GM12878 (cell line): ENCODE data around the gene GNB2. TPM values are rescaled to one million over a fixed set of nuclear protein-coding genes. Genes with fewer than 3 reads are reported as not detected.

Experiments used
- ATAC-seq: fragments of 200-7000 bp; cut with Tn5 transposase; 3 replicates; pipeline ENCODE4 v1.9.1; 2020; ENCODE audit warnings: mild to moderate bottlenecking, moderate library complexity
- BruUV-seq: library from RNA; stranded (reverse); fragments of 400-500 nt; replicated peaks from 2 replicates; lab custom pipeline; 2021; lab: Mats Ljungman, UMichigan
- CTCF ChIA-PET: fragments of 300-600 bp; sonication (Branson Sonifier 250); formaldehyde crosslinking; extraction: SDS; loops from one replicate; lab custom pipeline; 2021; ENCODE audit warnings: inconsistent platforms; lab: Yijun Ruan, JAX
- POLR2A ChIA-PET: fragments of 350-600 bp; formaldehyde crosslinking; extraction: SDS; loops from one replicate; lab custom pipeline; 2021; ENCODE audit warnings: inconsistent platforms; lab: Charles Lee
- RAD21 ChIA-PET: fragments of 300-600 bp; sonication (Branson Sonifier 250); formaldehyde crosslinking; loops from one replicate; lab custom pipeline; 2023; ENCODE audit warnings: antibody characterized with exemption; ENCODE audit not compliant: unreplicated experiment; lab: Charles Lee
- SMC1A ChIA-PET: fragments of 300-600 bp; sonication (Branson Sonifier 250); formaldehyde crosslinking; loops from one replicate; lab custom pipeline; 2023; ENCODE audit not compliant: unreplicated experiment, uncharacterized antibody; lab: Charles Lee
- DNase-seq: peaks from one replicate; pipeline ENCODE4 v3.0.0-alpha.2; 2011; ENCODE audit warnings: low read depth, low spot score
- FAIRE-seq: peaks from 3 replicates; lab custom pipeline; 2011; peaks lifted over from hg19 to GRCh38; lab: Jason Lieb, UNC
- H2AFZ ChIP-seq: 2 replicates; pipeline ENCODE4 v1.6.0; 2011; ENCODE audit warnings: low read depth, low read length, control low read depth; ENCODE audit not compliant: control insufficient read depth
- H3K27ac ChIP-seq: 2 replicates; pipeline ENCODE4 v1.5.1; 2011; ENCODE audit warnings: control low read depth; ENCODE audit not compliant: control insufficient read depth, insufficient read depth
- H3K27me3 ChIP-seq, 2 experiments: replicated peaks in 1 of 2; 2 replicates each; pipeline versions ENCODE4 v1.6.0 to v1.6.1; 2011; ENCODE audit warnings: low read length in 1 of 2; ENCODE audit not compliant: control insufficient read depth in 2 of 2, insufficient read depth in 2 of 2
- H3K36me3 ChIP-seq, 2 experiments: 2 replicates each; pipeline ENCODE4 v1.5.1; 2011; ENCODE audit warnings: low read length in 1 of 2; ENCODE audit not compliant: control insufficient read depth in 2 of 2, insufficient read depth in 2 of 2
- H3K4me1 ChIP-seq: 2 replicates; pipeline ENCODE4 v1.6.1; 2011; ENCODE audit warnings: mild to moderate bottlenecking, low read length, moderate library complexity, mixed read lengths; ENCODE audit not compliant: control insufficient read depth, insufficient read depth
- H3K4me2 ChIP-seq: 2 replicates; pipeline ENCODE4 v1.6.0; 2011; ENCODE audit warnings: control low read depth; ENCODE audit not compliant: control insufficient read depth, insufficient read depth
- H3K4me3 ChIP-seq: fragments of 200-600 bp; sonication (generic); 2 replicates; pipeline ENCODE4 v1.5.1; 2016
- H3K79me2 ChIP-seq: 2 replicates; pipeline ENCODE4 v1.6.0; 2011; ENCODE audit warnings: low read length; ENCODE audit not compliant: control insufficient read depth, insufficient read depth
- H3K9ac ChIP-seq: 2 replicates; pipeline ENCODE4 v1.8.0; 2011; ENCODE audit warnings: low read length, control low read depth, mixed read lengths; ENCODE audit not compliant: control insufficient read depth, insufficient read depth
- H3K9me3 ChIP-seq: replicated peaks from 3 replicates; pipeline ENCODE4 v1.5.1; 2011; ENCODE audit warnings: mild to moderate bottlenecking, low read length; ENCODE audit not compliant: control insufficient read depth, insufficient read depth
- H4K20me1 ChIP-seq: 2 replicates; pipeline ENCODE4 v1.6.0; 2011; ENCODE audit not compliant: control insufficient read depth, insufficient read depth
- ATF7 ChIP-seq: fragments of 450-650 bp; IDR thresholded peaks from 2 replicates; pipeline ENCODE4 v1.6.1; 2016; ENCODE audit warnings: low read depth, mild to moderate bottlenecking
- CBX5 ChIP-seq: sonication (generic); IDR thresholded peaks from 2 replicates; pipeline ENCODE4 v1.6.1; 2016; ENCODE audit warnings: low read depth, moderate library complexity, mild to moderate bottlenecking, inconsistent platforms
- CREM ChIP-seq: IDR thresholded peaks from 2 replicates; pipeline ENCODE4 v1.6.1; 2014; ENCODE audit warnings: antibody characterized with exemption, low read depth
- ESRRA ChIP-seq: IDR thresholded peaks from 2 replicates; pipeline ENCODE4 v1.6.1; 2012; ENCODE audit warnings: mild to moderate bottlenecking, low read length, improper control_type of control experiment
- KAT2A ChIP-seq: conservative IDR thresholded peaks from 2 replicates; pipeline ENCODE4 v1.6.1; 2011; ENCODE audit warnings: low read depth, low read length; ENCODE audit not compliant: control insufficient read depth
- KDM1A ChIP-seq: fragments of 200-600 bp; sonication (generic); IDR thresholded peaks from 2 replicates; pipeline ENCODE4 v1.6.1; 2016; ENCODE audit warnings: borderline replicate concordance
- PAX8 ChIP-seq: fragments of 450-650 bp; IDR thresholded peaks from 2 replicates; pipeline ENCODE4 v1.6.1; 2017; ENCODE audit warnings: mild to moderate bottlenecking, moderate library complexity
- POU2F2 ChIP-seq: IDR thresholded peaks from 3 replicates; pipeline ENCODE4 v1.6.1; 2011; ENCODE audit warnings: low read depth, mild to moderate bottlenecking, low read length, borderline replicate concordance
- RFX5 ChIP-seq: IDR thresholded peaks from 2 replicates; pipeline ENCODE4 v1.6.1; 2011; ENCODE audit warnings: low read depth, low read length, improper control_type of control experiment
- SPI1 ChIP-seq: IDR thresholded peaks from 2 replicates; pipeline ENCODE4 v1.6.1; 2011; ENCODE audit warnings: low read depth, mild to moderate bottlenecking, low read length, moderate library complexity, borderline replicate concordance; ENCODE audit not compliant: insufficient read depth
- SREBF1 ChIP-seq: IDR thresholded peaks from 2 replicates; pipeline ENCODE4 v1.6.1; 2012; ENCODE audit warnings: mild to moderate bottlenecking, low read length
- WRNIP1 ChIP-seq: IDR thresholded peaks from 2 replicates; pipeline ENCODE4 v1.6.1; 2011; ENCODE audit warnings: low read depth, low read length, improper control_type of control experiment, borderline replicate concordance
- WGBS: methylation state at CpG from one replicate; pipeline ENCODE4 v1.1.6; 2016; ENCODE audit warnings: low lambda C conversion rate; ENCODE audit not compliant: insufficient replicate concordance, insufficient coverage; ENCODE audit errors: missing lambda C conversion rate; 5-methylcytosine and 5-hydroxymethylcytosine counted together
- in situ Hi-C: fragments of 300-500 bp; cut with MboI; formaldehyde crosslinking; loops from 9 replicates; pipeline ENCODE4 v1.14.3; 2018; ENCODE audit warnings: mixed read lengths
- intact Hi-C: fragments of 100-400 bp; cut with micrococcal nuclease; formaldehyde crosslinking; loops from one replicate; pipeline ENCODE4 v1.14.2; 2022; ENCODE audit not compliant: unreplicated experiment
- polyA plus RNA-seq, 11 experiments: library from polyadenylated mRNA; depleted of rRNA in 4 of 11; unstranded in 6 of 11; stranded (reverse) in 5 of 11; fragments of >200 nt; fragmentation: Nextera tagmentation in 4 of 11; fragmentation: Illumina TruSeq in 1 of 11; extraction: Ambion mirVana in 4 of 11; extraction: Trizol in 1 of 11; gene quantifications; 1 replicate in 1 of 11; 2 replicates in 10 of 11; pipeline versions ENCODE4 v1.2.1 to v1.2.3, GENCODE V29; 2011 to 2016; ENCODE audit warnings: inconsistent platforms in 2 of 11, missing spikeins in 2 of 11, low read depth in 1 of 11
- total RNA-seq, 4 experiments: library from RNA; depleted of rRNA in 3 of 4; stranded (reverse); fragments of >200 nt in 3 of 4; fragmentation: Illumina TruSeq in 1 of 4; extraction: Trizol in 1 of 4; gene quantifications; 2 replicates each; pipeline versions ENCODE4 v1.2.1 to v1.2.3, GENCODE V29; 2013 to 2021
- TF ChIP-seq, protein P1 (sequence below): IDR thresholded peaks from 2 replicates; pipeline ENCODE4 v1.6.1; 2011; ENCODE audit warnings: mild to moderate bottlenecking, low read depth, low read length, moderate library complexity; ENCODE audit not compliant: insufficient replicate concordance
- TF ChIP-seq, protein P2 (sequence below): IDR thresholded peaks from 2 replicates; pipeline ENCODE4 v1.6.1; 2011; ENCODE audit warnings: borderline replicate concordance, low read depth, mild to moderate bottlenecking, moderate library complexity, low read length; ENCODE audit not compliant: insufficient read depth, poor library complexity, severe bottlenecking
- TF ChIP-seq, protein P3 (sequence below): fragments of 450-650 bp; IDR thresholded peaks from 2 replicates; pipeline ENCODE4 v1.6.1; 2017; ENCODE audit warnings: antibody characterized with exemption, mild to moderate bottlenecking, moderate library complexity
- TF ChIP-seq, protein P4 (sequence below): IDR thresholded peaks from 2 replicates; pipeline ENCODE4 v1.6.1; 2012; ENCODE audit warnings: low read depth, low read length, improper control_type of control experiment

GNB2 gene
- total and polyA plus RNA-seq, 10 of the 15 experiments (the other 5 are each of a cell fraction or from before 2014, with no cell fraction given): 0.35 to 175 (median 59.7) TPM

DNA sequence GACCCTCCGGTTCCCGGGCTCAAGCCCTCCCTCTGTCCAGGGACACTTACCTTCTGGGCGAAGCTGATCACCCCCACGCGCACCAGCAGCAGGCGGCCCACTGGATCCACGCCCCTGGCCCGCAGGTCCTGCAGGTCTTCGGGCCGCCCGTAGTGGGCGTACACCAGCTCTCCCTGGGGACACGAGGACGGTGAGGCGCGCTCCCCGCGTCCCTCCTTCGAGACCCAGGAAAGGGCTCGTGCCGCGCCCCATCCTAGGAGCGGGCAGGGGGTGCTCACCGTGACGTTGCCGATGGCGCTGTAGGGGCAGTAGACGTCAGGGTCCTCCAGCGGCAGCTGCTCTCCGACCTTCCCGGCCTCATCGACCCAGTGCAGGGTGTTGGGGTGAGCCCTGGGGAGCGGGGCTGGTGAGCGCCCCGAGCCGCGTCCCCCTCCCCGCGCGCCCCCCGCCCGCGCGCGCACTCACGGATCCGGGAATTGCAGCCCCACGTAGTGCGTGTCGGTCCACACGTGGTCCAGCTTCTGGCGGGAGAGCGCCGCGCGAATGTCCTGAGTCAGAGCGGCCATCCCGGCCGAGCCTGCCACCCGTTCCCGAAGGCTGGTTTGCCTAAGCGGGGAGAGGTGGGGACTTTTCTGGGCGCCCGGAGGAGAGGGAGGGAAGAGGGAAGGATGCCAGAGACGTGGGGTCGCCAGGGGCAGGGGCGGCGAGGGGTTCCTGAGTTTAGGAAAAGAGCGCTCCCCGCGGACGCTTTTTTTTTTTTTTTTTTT, 40.4 kb upstream of the GNB2 start:
- H2AFZ ChIP-seq: peak overlapping the region; percentile 84
- SMC1A ChIA-PET: interaction anchor here (0.9 to 2.0 kb wide), 5 partner anchors 40 to 59 kb away, joined by 3 to 5 read pairs (median 4); partner anchors contain the start of genes FBXO24 and GNB2
- WGBS: 1% methylated on average over 40 of the region's 72 CpGs
- peaks cover 6% of the 10 kb centered on the region for H3K4me1 ChIP-seq
- no peaks in the 10 kb centered on the region for H3K79me2 ChIP-seq
- in situ Hi-C loops (no loop called here), intact Hi-C loops (loop anchor here (1.0 to 5.0 kb wide), 3 partner anchors 42 to 74 kb away; partner anchors contain the start of genes GIGYF1 and POP7)
- peak overlapping the region; percentile 76 for H3K4me3 ChIP-seq
- H3K9me3 ChIP-seq: no peaks in the 10 kb centered on the region
- RAD21 ChIA-PET: interaction anchor here (0.6 to 0.9 kb wide), 3 partner anchors 10 to 59 kb away, joined by 3 to 4 read pairs (median 3); partner anchors contain the start of gene MOSPD3
- CTCF ChIA-PET: interaction anchor here (0.6 to 3.9 kb wide), 15 partner anchors 9 to 715 kb away, joined by 3 to 46 read pairs (median 4); partner anchors contain the start of genes FBXO24 and MOSPD3
- no peaks in the 10 kb centered on the region for H3K36me3 ChIP-seq
- no TSS peak for BruUV-seq
- peak overlapping the region; percentile 24; the same call in 1 of the 2 replicates for H3K27ac ChIP-seq
- peak overlapping the region; percentile 68 for H3K9ac ChIP-seq
- no peaks in the 10 kb centered on the region for H4K20me1 ChIP-seq
- DNase-seq (no peak), ATAC-seq (peak; percentile 84), FAIRE-seq (no peak)
- H3K27me3 ChIP-seq: no peaks in the 10 kb centered on the region; a peak in 1 of 4 replicates
- POLR2A ChIA-PET: interaction anchor here (0.7 to 1.2 kb wide), 3 partner anchors 45 to 48 kb away, joined by 4 to 7 read pairs (median 5); partner anchors contain the start of gene FBXO24
- peak overlapping the region; percentile 95 for H3K4me2 ChIP-seq
- TF ChIP-seq, protein P1, sequence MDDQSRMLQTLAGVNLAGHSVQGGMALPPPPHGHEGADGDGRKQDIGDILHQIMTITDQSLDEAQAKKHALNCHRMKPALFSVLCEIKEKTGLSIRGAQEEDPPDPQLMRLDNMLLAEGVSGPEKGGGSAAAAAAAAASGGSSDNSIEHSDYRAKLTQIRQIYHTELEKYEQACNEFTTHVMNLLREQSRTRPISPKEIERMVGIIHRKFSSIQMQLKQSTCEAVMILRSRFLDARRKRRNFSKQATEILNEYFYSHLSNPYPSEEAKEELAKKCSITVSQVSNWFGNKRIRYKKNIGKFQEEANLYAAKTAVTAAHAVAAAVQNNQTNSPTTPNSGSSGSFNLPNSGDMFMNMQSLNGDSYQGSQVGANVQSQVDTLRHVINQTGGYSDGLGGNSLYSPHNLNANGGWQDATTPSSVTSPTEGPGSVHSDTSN: no peak
- no peak for TF ChIP-seq CBX5
- TF ChIP-seq, protein P2, sequence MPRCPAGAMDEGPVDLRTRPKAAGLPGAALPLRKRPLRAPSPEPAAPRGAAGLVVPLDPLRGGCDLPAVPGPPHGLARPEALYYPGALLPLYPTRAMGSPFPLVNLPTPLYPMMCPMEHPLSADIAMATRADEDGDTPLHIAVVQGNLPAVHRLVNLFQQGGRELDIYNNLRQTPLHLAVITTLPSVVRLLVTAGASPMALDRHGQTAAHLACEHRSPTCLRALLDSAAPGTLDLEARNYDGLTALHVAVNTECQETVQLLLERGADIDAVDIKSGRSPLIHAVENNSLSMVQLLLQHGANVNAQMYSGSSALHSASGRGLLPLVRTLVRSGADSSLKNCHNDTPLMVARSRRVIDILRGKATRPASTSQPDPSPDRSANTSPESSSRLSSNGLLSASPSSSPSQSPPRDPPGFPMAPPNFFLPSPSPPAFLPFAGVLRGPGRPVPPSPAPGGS: no peak
- no peak for TF ChIP-seq CREM
- TF ChIP-seq PAX8: no peak
- no peak for TF ChIP-seq ATF7
- TF ChIP-seq, protein P3, sequence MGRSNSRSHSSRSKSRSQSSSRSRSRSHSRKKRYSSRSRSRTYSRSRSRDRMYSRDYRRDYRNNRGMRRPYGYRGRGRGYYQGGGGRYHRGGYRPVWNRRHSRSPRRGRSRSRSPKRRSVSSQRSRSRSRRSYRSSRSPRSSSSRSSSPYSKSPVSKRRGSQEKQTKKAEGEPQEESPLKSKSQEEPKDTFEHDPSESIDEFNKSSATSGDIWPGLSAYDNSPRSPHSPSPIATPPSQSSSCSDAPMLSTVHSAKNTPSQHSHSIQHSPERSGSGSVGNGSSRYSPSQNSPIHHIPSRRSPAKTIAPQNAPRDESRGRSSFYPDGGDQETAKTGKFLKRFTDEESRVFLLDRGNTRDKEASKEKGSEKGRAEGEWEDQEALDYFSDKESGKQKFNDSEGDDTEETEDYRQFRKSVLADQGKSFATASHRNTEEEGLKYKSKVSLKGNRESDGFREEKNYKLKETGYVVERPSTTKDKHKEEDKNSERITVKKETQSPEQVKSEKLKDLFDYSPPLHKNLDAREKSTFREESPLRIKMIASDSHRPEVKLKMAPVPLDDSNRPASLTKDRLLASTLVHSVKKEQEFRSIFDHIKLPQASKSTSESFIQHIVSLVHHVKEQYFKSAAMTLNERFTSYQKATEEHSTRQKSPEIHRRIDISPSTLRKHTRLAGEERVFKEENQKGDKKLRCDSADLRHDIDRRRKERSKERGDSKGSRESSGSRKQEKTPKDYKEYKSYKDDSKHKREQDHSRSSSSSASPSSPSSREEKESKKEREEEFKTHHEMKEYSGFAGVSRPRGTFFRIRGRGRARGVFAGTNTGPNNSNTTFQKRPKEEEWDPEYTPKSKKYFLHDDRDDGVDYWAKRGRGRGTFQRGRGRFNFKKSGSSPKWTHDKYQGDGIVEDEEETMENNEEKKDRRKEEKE: no peak
- no peak for TF ChIP-seq ESRRA
- no peak for TF ChIP-seq SREBF1
- TF ChIP-seq, protein P4, sequence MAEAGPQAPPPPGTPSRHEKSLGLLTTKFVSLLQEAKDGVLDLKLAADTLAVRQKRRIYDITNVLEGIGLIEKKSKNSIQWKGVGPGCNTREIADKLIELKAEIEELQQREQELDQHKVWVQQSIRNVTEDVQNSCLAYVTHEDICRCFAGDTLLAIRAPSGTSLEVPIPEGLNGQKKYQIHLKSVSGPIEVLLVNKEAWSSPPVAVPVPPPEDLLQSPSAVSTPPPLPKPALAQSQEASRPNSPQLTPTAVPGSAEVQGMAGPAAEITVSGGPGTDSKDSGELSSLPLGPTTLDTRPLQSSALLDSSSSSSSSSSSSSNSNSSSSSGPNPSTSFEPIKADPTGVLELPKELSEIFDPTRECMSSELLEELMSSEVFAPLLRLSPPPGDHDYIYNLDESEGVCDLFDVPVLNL: no peak
- TF ChIP-seq KDM1A: no peak
- no peak for TF ChIP-seq POU2F2
- no peak for TF ChIP-seq WRNIP1
- TF ChIP-seq KAT2A: no peak
- TF ChIP-seq RFX5: no peak
- no peak for TF ChIP-seq SPI1
